DOHH2 (cell line): ENCODE measurements around the gene PBX4.

ENCODE experiments used
- H3F3A ChIP-seq: fragments of 200-600 bp; sonication (generic), shearing (Covaris generic); 2 replicates; pipeline ENCODE4 v1.6.0; 2016; ENCODE audit warnings: antibody characterized with exemption, mild to moderate bottlenecking; ENCODE audit not compliant: control insufficient read depth, insufficient read depth
- H3K27ac ChIP-seq: fragments of 200-600 bp; sonication (generic); 2 replicates; pipeline ENCODE4 v1.5.1; 2014; ENCODE audit warnings: low read depth, mild to moderate bottlenecking, low read length, moderate library complexity
- H3K27me3 ChIP-seq: fragments of 200-600 bp; sonication (generic); 2 replicates; pipeline ENCODE4 v1.6.1; 2014; ENCODE audit warnings: mild to moderate bottlenecking, low read length, mixed read lengths; ENCODE audit not compliant: control insufficient read depth
- H3K36me3 ChIP-seq: fragments of 200-600 bp; sonication (generic); 2 replicates; pipeline ENCODE4 v1.6.1; 2014; ENCODE audit warnings: mild to moderate bottlenecking, low read length, moderate library complexity, mixed read lengths; ENCODE audit not compliant: control insufficient read depth
- H3K4me1 ChIP-seq: fragments of 200-600 bp; sonication (generic); 2 replicates; pipeline ENCODE4 v1.6.1; 2014; ENCODE audit warnings: mild to moderate bottlenecking, low read length, mixed read lengths; ENCODE audit not compliant: control insufficient read depth
- H3K4me2 ChIP-seq: fragments of 200-600 bp; sonication (generic); 2 replicates; pipeline ENCODE4 v1.6.0; 2014; ENCODE audit warnings: mild to moderate bottlenecking, low read length, moderate library complexity
- H3K4me3 ChIP-seq: fragments of 200-600 bp; sonication (generic); 2 replicates; pipeline ENCODE4 v1.5.1; 2014; ENCODE audit warnings: mild to moderate bottlenecking, low read length, mixed read lengths
- H3K79me2 ChIP-seq: fragments of 200-600 bp; sonication (generic); 2 replicates; pipeline ENCODE4 v1.6.1; 2014; ENCODE audit warnings: mild to moderate bottlenecking, low read length, mixed read lengths; ENCODE audit not compliant: control insufficient read depth
- H3K9me2 ChIP-seq: fragments of 200-600 bp; sonication (generic); replicated peaks from 2 replicates; pipeline ENCODE4 v1.6.1; 2014; ENCODE audit warnings: mild to moderate bottlenecking, low read length, mixed read lengths; ENCODE audit not compliant: control insufficient read depth
- H3K9me3 ChIP-seq: fragments of 200-600 bp; sonication (generic); 2 replicates; pipeline ENCODE4 v1.6.1; 2014; ENCODE audit warnings: antibody characterized with exemption, low read length, mixed read lengths; ENCODE audit not compliant: control insufficient read depth, insufficient read depth
- H4K20me1 ChIP-seq: fragments of 200-600 bp; sonication (generic); 2 replicates; pipeline ENCODE4 v1.6.0; 2014; ENCODE audit warnings: low read depth, mild to moderate bottlenecking, antibody characterized with exemption, low read length, moderate library complexity; ENCODE audit not compliant: control insufficient read depth, insufficient read depth
- CTCF ChIP-seq: fragments of 200-600 bp; sonication (generic); IDR thresholded peaks from one replicate; pipeline ENCODE4 v1.5.1; 2014; ENCODE audit warnings: antibody characterized with exemption, mild to moderate bottlenecking, low read depth, low read length; ENCODE audit not compliant: poor library complexity, severe bottlenecking
- EZH2phosphoT487 ChIP-seq: fragments of 200-600 bp; sonication (generic); IDR thresholded peaks from 2 replicates; pipeline ENCODE4 v1.6.1; 2017; ENCODE audit warnings: borderline replicate concordance, mild to moderate bottlenecking, antibody characterized with exemption, low read length, moderate library complexity, mixed read lengths

Gene PBX4

GRCh38 chr19:19595171-19595701 lies 23.3 kb downstream of the PBX4 start:
- Histone ChIP-seq H3K9me3 (no peaks in the 10 kb centered on the region), H3K27me3 (no peaks in the 10 kb centered on the region), H4K20me1 (no peaks in the 10 kb centered on the region), H3K4me1 (peaks cover 54% of the 10 kb centered on the region), H3K4me3 (no peak overlapping the region), H3K27ac (no peak overlapping the region), H3K4me2 (no peak overlapping the region), H3K9me2 (no peaks in the 10 kb centered on the region), H3K36me3 (peaks cover 8% of the 10 kb centered on the region), H3F3A (peaks cover 11% of the 10 kb centered on the region), H3K79me2 (no peaks in the 10 kb centered on the region)
- TF ChIP-seq CTCF, result no peak
- TF ChIP-seq EZH2phosphoT487, result no peak

GRCh38 chr19:19594381-19594780 lies 24.1 kb downstream of the PBX4 start:
- H3K27me3 ChIP-seq, result no peaks in the 10 kb centered on the region
- peaks cover 11% of the 10 kb centered on the region for H3F3A ChIP-seq
- peaks cover 8% of the 10 kb centered on the region for H3K36me3 ChIP-seq
- no peak overlapping the region for H3K4me2 ChIP-seq
- H3K79me2 ChIP-seq, result no peaks in the 10 kb centered on the region
- H3K9me2 ChIP-seq, result no peaks in the 10 kb centered on the region
- H4K20me1 ChIP-seq, result no peaks in the 10 kb centered on the region
- H3K9me3 ChIP-seq, result no peaks in the 10 kb centered on the region
- no peak overlapping the region for H3K4me3 ChIP-seq
- peaks cover 48% of the 10 kb centered on the region for H3K4me1 ChIP-seq
- no peak for TF ChIP-seq CTCF
- TF ChIP-seq EZH2phosphoT487, result no peak
- H3K27ac ChIP-seq, result no peak overlapping the region

- Histone ChIP-seq H4K20me1 (no peaks in the 10 kb centered on the region), H3K36me3 (peaks cover 5% of the 10 kb centered on the region), H3K27ac (no peak overlapping the region), H3K9me3 (no peaks in the 10 kb centered on the region), H3F3A (peaks cover 5% of the 10 kb centered on the region; the same call in 1 of the 2 replicates), H3K4me2 (no peak overlapping the region), H3K4me3 (no peak overlapping the region), H3K4me1 (peaks cover 31% of the 10 kb centered on the region), H3K79me2 (no peaks in the 10 kb centered on the region), H3K27me3 (no peaks in the 10 kb centered on the region), H3K9me2 (no peaks in the 10 kb centered on the region)
- no peak for TF ChIP-seq CTCF
- no peak for TF ChIP-seq EZH2phosphoT487
These were observed 25.8 kb downstream of the PBX4 start for GRCh38 chr19:19592690-19593089.
